H9 (cell line): ENCODE measurements around the gene HMX1. TPM values are rescaled to one million over a fixed set of nuclear protein-coding genes. Genes with fewer than 3 reads are reported as not detected.

Experiments
- DNase-seq: peaks from one replicate; pipeline ENCODE4 v3.0.0-alpha.2; 2017
- H2AFZ ChIP-seq: one replicate; pipeline ENCODE4 v1.6.1; 2013; ENCODE audit warnings: mild to moderate bottlenecking, low read length, control low read depth, moderate library complexity
- H2AK5ac ChIP-seq: 2 replicates; pipeline ENCODE4 v1.6.1; 2013; ENCODE audit warnings: low read length, control low read depth, mixed read lengths; ENCODE audit not compliant: insufficient read length
- H2BK120ac ChIP-seq: one replicate; pipeline ENCODE4 v1.6.1; 2013; ENCODE audit warnings: low read depth, mild to moderate bottlenecking, low read length, control low read depth, inconsistent platforms; ENCODE audit not compliant: poor library complexity, severe bottlenecking
- H2BK12ac ChIP-seq: 2 replicates; pipeline ENCODE4 v1.6.1; 2013; ENCODE audit warnings: low read length, control low read depth, mixed read lengths, low read depth; ENCODE audit not compliant: insufficient read length
- H2BK15ac ChIP-seq: 2 replicates; pipeline ENCODE4 v1.6.1; 2013; ENCODE audit warnings: low read depth, low read length, control low read depth
- H2BK20ac ChIP-seq: one replicate; pipeline ENCODE4 v1.6.1; 2013; ENCODE audit warnings: low read depth, mild to moderate bottlenecking, low read length, control low read depth, inconsistent platforms; ENCODE audit not compliant: poor library complexity, severe bottlenecking
- H2BK5ac ChIP-seq: 2 replicates; pipeline ENCODE4 v1.6.1; 2013; ENCODE audit warnings: low read length, control low read depth, mixed read lengths; ENCODE audit not compliant: insufficient read length
- H3K14ac ChIP-seq: 2 replicates; pipeline ENCODE4 v1.6.1; 2013; ENCODE audit warnings: low read length, control low read depth; ENCODE audit not compliant: insufficient read depth
- H3K18ac ChIP-seq: 2 replicates; pipeline ENCODE4 v1.6.1; 2013; ENCODE audit warnings: low read depth, mild to moderate bottlenecking, mixed read lengths, low read length, control low read depth; ENCODE audit not compliant: insufficient read length
- H3K23ac ChIP-seq: 2 replicates; pipeline ENCODE4 v1.6.1; 2013; ENCODE audit warnings: low read length, control low read depth, mixed read lengths, low read depth; ENCODE audit not compliant: insufficient read length
- H3K23me2 ChIP-seq: 2 replicates; pipeline ENCODE4 v1.6.1; 2013; ENCODE audit warnings: low read depth, mild to moderate bottlenecking, mixed read lengths, low read length, control low read depth; ENCODE audit not compliant: insufficient read length, poor library complexity, severe bottlenecking
- H3K27ac ChIP-seq: 2 replicates; pipeline ENCODE4 v1.5.1; 2013; ENCODE audit warnings: low read length, control low read depth, mixed read lengths, low read depth; ENCODE audit not compliant: insufficient read length
- H3K27me3 ChIP-seq: 2 replicates; pipeline ENCODE4 v1.6.1; 2013; ENCODE audit warnings: low read length, control low read depth, inconsistent platforms; ENCODE audit not compliant: insufficient read depth
- H3K4ac ChIP-seq: 2 replicates; pipeline ENCODE4 v1.6.1; 2013; ENCODE audit warnings: low read depth, mild to moderate bottlenecking, control low read depth, inconsistent platforms, low read length, moderate library complexity
- H3K4me1 ChIP-seq: 2 replicates; pipeline ENCODE4 v1.6.1; 2013; ENCODE audit warnings: low read length, control low read depth, inconsistent platforms; ENCODE audit not compliant: insufficient read depth
- H3K4me2 ChIP-seq: 2 replicates; pipeline ENCODE4 v1.6.1; 2013; ENCODE audit warnings: low read length, control low read depth, mixed read lengths; ENCODE audit not compliant: insufficient read length, insufficient read depth
- H3K56ac ChIP-seq: 2 replicates; pipeline ENCODE4 v1.6.1; 2013; ENCODE audit warnings: low read depth, mild to moderate bottlenecking, mixed read lengths, low read length, control low read depth; ENCODE audit not compliant: insufficient read length
- H3K79me1 ChIP-seq: 2 replicates; pipeline ENCODE4 v1.6.1; 2013; ENCODE audit warnings: low read depth, mild to moderate bottlenecking, moderate library complexity, low read length, control low read depth, inconsistent platforms; ENCODE audit not compliant: insufficient read depth, poor library complexity, severe bottlenecking
- H3K79me2 ChIP-seq: 2 replicates; pipeline ENCODE4 v1.6.1; 2013; ENCODE audit warnings: low read length, control low read depth, inconsistent platforms; ENCODE audit not compliant: insufficient read depth
- H3K9ac ChIP-seq: 2 replicates; pipeline ENCODE4 v1.6.1; 2013; ENCODE audit warnings: low read length, control low read depth, mixed read lengths; ENCODE audit not compliant: insufficient read length; ENCODE audit errors: extremely low read depth
- H3K9me3 ChIP-seq: one replicate; pipeline ENCODE4 v1.6.1; 2013; ENCODE audit warnings: low read depth, low read length, inconsistent platforms; ENCODE audit not compliant: control insufficient read depth
- H3T11ph ChIP-seq: one replicate; pipeline ENCODE4 v1.6.1; 2013; ENCODE audit warnings: mild to moderate bottlenecking, low read length, control low read depth, inconsistent platforms
- H4K20me1 ChIP-seq: one replicate; pipeline ENCODE4 v1.6.1; 2013; ENCODE audit not compliant: control insufficient read depth, insufficient read length, insufficient read depth
- H4K5ac ChIP-seq: 2 replicates; pipeline ENCODE4 v1.6.1; 2013; ENCODE audit warnings: low read depth, mild to moderate bottlenecking, mixed read lengths, low read length, control low read depth; ENCODE audit not compliant: insufficient read length
- H4K8ac ChIP-seq: replicated peaks from 2 replicates; pipeline ENCODE4 v1.6.1; 2013; ENCODE audit warnings: low read length, control low read depth, mixed read lengths, low read depth; ENCODE audit not compliant: insufficient read length
- H4K91ac ChIP-seq: 2 replicates; pipeline ENCODE4 v1.6.1; 2013; ENCODE audit warnings: low read depth, mild to moderate bottlenecking, moderate library complexity, mixed read lengths, low read length, control low read depth; ENCODE audit not compliant: insufficient read length
- H3K27ac Mint-ChIP-seq, 3 experiments: 2 replicates in 2 of 3; 3 replicates in 1 of 3; pipeline ENCODE4 v1.8.0; 2020 to 2021; ENCODE audit warnings: mixed read lengths in 3 of 3, mild to moderate bottlenecking in 1 of 3, moderate library complexity in 1 of 3
- H3K27me3 Mint-ChIP-seq: 2 replicates; pipeline ENCODE4 v1.8.0; 2021; ENCODE audit warnings: low read depth, mild to moderate bottlenecking, moderate library complexity, mixed read lengths
- H3K36me3 Mint-ChIP-seq, 3 experiments: 2 replicates in 2 of 3; 3 replicates in 1 of 3; pipeline ENCODE4 v1.8.0; 2020 to 2021; ENCODE audit warnings: low read depth in 3 of 3, mixed read lengths in 3 of 3; ENCODE audit not compliant: insufficient read depth in 1 of 3
- H3K4me1 Mint-ChIP-seq, 2 experiments: 2 replicates each; pipeline ENCODE4 v1.8.0; 2020; ENCODE audit warnings: mixed read lengths in 2 of 2
- H3K4me3 Mint-ChIP-seq, 2 experiments: 2 replicates in 1 of 2; 3 replicates in 1 of 2; pipeline ENCODE4 v1.8.0; 2020 to 2021; ENCODE audit warnings: mild to moderate bottlenecking in 2 of 2, mixed read lengths in 2 of 2, moderate library complexity in 1 of 2
- H3K9me3 Mint-ChIP-seq, 2 experiments: 2 replicates in 1 of 2; 3 replicates in 1 of 2; pipeline ENCODE4 v1.8.0; 2020; ENCODE audit warnings: mild to moderate bottlenecking in 2 of 2, mixed read lengths in 2 of 2, moderate library complexity in 1 of 2
- WGBS: extraction: QIAGEN DNeasy Blood & Tissue Kit; methylation state at CpG from one replicate; pipeline ENCODE4 v1.1.7; 2013; ENCODE audit warnings: missing lambda C conversion rate, low lambda C conversion rate, mixed read lengths; ENCODE audit not compliant: insufficient read length; ENCODE audit errors: extremely low coverage; 5-methylcytosine and 5-hydroxymethylcytosine counted together
- total RNA-seq: library from RNA; stranded (reverse); gene quantifications from 2 replicates; pipeline ENCODE4 v1.2.1, GENCODE V29; 2021
- TF ChIP-seq, protein P1 (sequence below): fragments of 200-600 bp; sonication (generic); conservative IDR thresholded peaks from 3 replicates; pipeline ENCODE4 v1.8.0; 2021; ENCODE audit warnings: antibody characterized with exemption, mild to moderate bottlenecking

HMX1 gene
- total RNA-seq, 1 experiment from 2014 or later, result 0.26 TPM

DNA sequence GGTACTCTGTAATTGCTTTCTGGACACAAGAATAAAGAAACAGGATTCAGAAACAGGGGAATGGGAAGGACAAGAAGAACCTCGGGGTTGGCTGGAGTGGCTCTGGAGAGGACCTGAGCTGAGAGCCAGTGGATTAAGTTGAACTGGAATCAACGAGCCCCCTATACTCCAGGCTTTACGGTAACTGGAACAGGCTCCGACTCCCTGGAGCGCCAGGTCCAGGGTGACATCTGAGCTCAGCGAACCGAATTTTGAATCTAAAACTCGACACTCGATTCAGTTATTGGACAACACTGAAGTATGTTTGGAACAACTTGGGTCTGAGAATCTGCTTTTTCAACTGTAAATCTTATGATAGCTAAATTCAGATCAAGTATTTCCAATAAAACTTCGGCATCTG lies 23.9 kb downstream of the HMX1 start:
- H4K91ac ChIP-seq, result no peak overlapping the region
- no peaks in the 10 kb centered on the region for H3K23me2 ChIP-seq
- H3K27me3 ChIP-seq, result no peaks in the 10 kb centered on the region
- no peaks in the 10 kb centered on the region for H3K79me1 ChIP-seq
- H3T11ph ChIP-seq, result no peak overlapping the region
- no peaks in the 10 kb centered on the region for H3K79me2 ChIP-seq
- no peak overlapping the region for H3K27ac ChIP-seq
- no peak overlapping the region for H4K8ac ChIP-seq
- no peak overlapping the region for H3K23ac ChIP-seq
- H3K4me2 ChIP-seq, result no peak overlapping the region
- Mint-ChIP-seq H3K36me3 (no peaks in the 10 kb centered on the region), H3K27ac (no peak overlapping the region), H3K9me3 (peaks cover 0 to 5% of the 10 kb centered on the region in 2 experiments; a peak in 4 of 5 replicates), H3K4me3 (no peak overlapping the region), H3K4me1 (peaks cover 0 to 7% of the 10 kb centered on the region in 2 experiments; a peak in 3 of 4 replicates), H3K27me3 (peaks cover 59% of the 10 kb centered on the region)
- no peak overlapping the region for H2AFZ ChIP-seq
- TF ChIP-seq, protein P1, sequence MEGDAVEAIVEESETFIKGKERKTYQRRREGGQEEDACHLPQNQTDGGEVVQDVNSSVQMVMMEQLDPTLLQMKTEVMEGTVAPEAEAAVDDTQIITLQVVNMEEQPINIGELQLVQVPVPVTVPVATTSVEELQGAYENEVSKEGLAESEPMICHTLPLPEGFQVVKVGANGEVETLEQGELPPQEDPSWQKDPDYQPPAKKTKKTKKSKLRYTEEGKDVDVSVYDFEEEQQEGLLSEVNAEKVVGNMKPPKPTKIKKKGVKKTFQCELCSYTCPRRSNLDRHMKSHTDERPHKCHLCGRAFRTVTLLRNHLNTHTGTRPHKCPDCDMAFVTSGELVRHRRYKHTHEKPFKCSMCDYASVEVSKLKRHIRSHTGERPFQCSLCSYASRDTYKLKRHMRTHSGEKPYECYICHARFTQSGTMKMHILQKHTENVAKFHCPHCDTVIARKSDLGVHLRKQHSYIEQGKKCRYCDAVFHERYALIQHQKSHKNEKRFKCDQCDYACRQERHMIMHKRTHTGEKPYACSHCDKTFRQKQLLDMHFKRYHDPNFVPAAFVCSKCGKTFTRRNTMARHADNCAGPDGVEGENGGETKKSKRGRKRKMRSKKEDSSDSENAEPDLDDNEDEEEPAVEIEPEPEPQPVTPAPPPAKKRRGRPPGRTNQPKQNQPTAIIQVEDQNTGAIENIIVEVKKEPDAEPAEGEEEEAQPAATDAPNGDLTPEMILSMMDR, result no peak
- H3K14ac ChIP-seq, result no peak overlapping the region
- no peak overlapping the region for H3K56ac ChIP-seq
- no peak overlapping the region for H2AK5ac ChIP-seq
- H2BK20ac ChIP-seq, result no peak overlapping the region
- H4K20me1 ChIP-seq, result no peaks in the 10 kb centered on the region
- H3K9me3 ChIP-seq, result no peaks in the 10 kb centered on the region
- no peak overlapping the region for H2BK12ac ChIP-seq
- H2BK5ac ChIP-seq, result no peak overlapping the region
- H2BK15ac ChIP-seq, result no peak overlapping the region
- no peak overlapping the region for H4K5ac ChIP-seq
- no peaks in the 10 kb centered on the region for H3K4me1 ChIP-seq
- no peak overlapping the region for H2BK120ac ChIP-seq
- H3K18ac ChIP-seq, result no peak overlapping the region
- H3K9ac ChIP-seq, result no peak overlapping the region
- WGBS, result no CpG with 5 or more reads among the region's 10 CpGs
- no peak overlapping the region for H3K4ac ChIP-seq
- DNase-seq, result peak; percentile 26
